HS-5 (cell line): ENCODE data around the gene TMEM125.

Experiments used
- DNase-seq: peaks from one replicate; pipeline ENCODE4 v3.0.0-alpha.2; 2012; ENCODE audit warnings: low read depth

The TMEM125 gene

GRCh38 chr1:43274804-43275180, 5.0 kb downstream of the TMEM125 start:
- DNase-seq, result no peak

- DNase-seq, result no peak
These were observed 6.2 kb downstream of the TMEM125 start for GRCh38 chr1:43275826-43276620.

GRCh38 chr1:43276673-43277072, 6.9 kb downstream of the TMEM125 start:
- DNase-seq, result no peak

- DNase-seq, result no peak
These were observed 7.5 kb downstream of the TMEM125 start for GRCh38 chr1:43277116-43277876.

- DNase-seq, result no peak
These were observed 9.4 kb downstream of the TMEM125 start for GRCh38 chr1:43279161-43279560.

- DNase-seq, result no peak
These were observed 9.9 kb downstream of the TMEM125 start for GRCh38 chr1:43279666-43280065.

- no peak for DNase-seq
These were observed 10.9 kb downstream of the TMEM125 start for GRCh38 chr1:43280692-43281091.

GRCh38 chr1:43282220-43283195, 12.7 kb downstream of the TMEM125 start:
- no peak for DNase-seq

GRCh38 chr1:43284065-43284464, 14.3 kb downstream of the TMEM125 start:
- no peak for DNase-seq

GRCh38 chr1:43284546-43285110, 14.8 kb downstream of the TMEM125 start:
- no peak for DNase-seq

GRCh38 chr1:43285269-43285990, 15.6 kb downstream of the TMEM125 start, which contains the start of gene C1orf210:
C1orf210 (minus strand) TSS chr1:43285581; CDS start chr1:43283270, 2,311 bp downstream.
- DNase-seq, result no peak

GRCh38 chr1:43286115-43286514, 16.3 kb downstream of the TMEM125 start:
- DNase-seq, result no peak

GRCh38 chr1:43286533-43286932, 16.8 kb downstream of the TMEM125 start:
- DNase-seq, result no peak

GRCh38 chr1:43288058-43288784, 18.4 kb downstream of the TMEM125 start:
- DNase-seq, result no peak

- DNase-seq, result no peak
These were observed 19.3 kb downstream of the TMEM125 start for GRCh38 chr1:43288785-43289706.

GRCh38 chr1:43292216-43292615, 22.4 kb downstream of the TMEM125 start:
- DNase-seq, result no peak

- DNase-seq, result no peak
These were observed 22.9 kb downstream of the TMEM125 start for GRCh38 chr1:43292679-43293078.

GRCh38 chr1:43293176-43293575, 23.4 kb downstream of the TMEM125 start:
- no peak for DNase-seq
